GM21723 (cell line): Measurements from ENCODE around the gene SAG.
"Not testable (repeated sequence)": the region's sequence is repeated elsewhere in the genome, so short reads cannot be mapped to it uniquely, and the experiment has no call there.

ENCODE experiments used
- ATAC-seq: cut with Tn5 transposase; IDR thresholded peaks from one replicate; pipeline ENCODE4 v1.9.1; 2021; ENCODE audit warnings: mild to moderate bottlenecking, moderate library complexity; ENCODE audit not compliant: unreplicated experiment

Gene SAG

DNA sequence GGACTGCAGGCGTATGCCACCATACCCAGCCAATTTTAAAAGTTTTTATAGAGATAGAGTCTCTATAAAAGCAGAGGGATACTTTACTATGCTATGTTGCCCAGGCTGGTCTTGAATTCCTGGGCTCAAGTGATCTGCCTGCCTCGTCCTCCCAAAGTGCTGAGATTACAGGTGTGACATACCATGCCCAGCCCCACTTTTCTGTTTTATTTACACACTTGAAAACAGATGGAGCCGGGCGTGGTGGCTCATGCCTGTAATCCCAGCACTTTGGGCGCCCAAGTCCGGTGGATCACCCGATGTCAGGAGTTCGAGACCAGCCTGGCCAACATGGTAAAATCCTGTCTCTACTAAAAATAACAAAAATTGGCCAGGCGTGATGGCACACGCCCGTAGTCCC is 67.2 kb downstream of the SAG start:
- not testable (repeated sequence) for ATAC-seq

DNA sequence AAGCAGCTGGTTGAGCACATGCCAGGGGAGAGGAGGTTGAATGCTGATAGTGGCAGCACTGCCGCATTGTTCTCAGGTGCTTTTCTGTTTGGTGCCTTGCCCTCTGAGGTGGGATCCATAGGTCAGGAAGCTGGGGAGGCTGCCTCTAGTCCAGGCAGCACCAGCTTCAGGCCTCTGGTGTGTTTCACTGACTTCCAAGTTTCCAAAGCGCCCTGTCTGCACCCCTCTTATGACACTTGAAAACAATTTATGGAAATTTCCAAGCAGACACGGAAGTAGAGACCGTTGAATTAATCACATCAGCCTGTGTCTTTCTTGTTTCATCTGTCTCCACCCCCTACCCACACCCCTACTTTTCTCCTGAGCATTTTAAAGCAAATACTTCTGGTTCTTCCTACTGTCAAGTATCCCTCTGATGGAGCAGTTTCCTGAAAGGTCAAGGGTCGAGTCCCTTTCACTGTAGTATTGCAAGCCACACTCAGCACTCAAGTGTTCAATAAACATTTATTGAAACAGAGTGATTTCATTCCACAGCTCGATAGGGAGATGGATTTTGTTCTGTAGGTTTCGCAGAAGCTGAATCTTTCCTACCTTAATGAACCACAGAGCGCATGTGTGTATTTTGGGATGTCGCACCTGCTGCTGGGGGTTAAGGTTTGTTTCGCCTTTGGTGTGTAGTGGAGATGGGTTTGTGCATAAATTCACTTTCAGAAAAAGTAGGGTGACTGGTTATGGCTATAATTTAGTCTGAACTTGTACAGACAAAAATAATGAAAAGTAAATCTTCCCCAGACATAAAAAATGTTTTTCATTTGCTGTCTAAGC is 68.1 kb downstream of the SAG start:
- no peak for ATAC-seq

DNA sequence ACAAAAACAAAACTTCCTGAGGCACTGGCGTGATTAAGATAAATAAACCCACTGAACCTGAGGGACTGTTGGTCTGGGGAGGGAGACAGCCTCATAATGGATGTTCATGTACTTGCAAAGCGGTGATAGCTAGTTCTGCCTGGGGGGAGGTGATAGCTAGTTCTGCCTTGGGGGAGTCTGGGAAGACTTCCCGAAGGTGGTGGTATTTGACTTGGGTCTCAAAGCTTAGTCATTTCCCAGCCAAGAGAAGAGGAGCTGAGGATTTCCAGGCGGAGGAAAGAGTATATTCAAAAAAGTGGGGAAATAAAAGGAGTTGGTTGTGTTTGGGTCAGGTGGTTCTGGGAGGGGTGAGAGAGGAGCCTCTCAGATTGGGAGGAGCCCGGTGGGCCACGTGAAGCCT is 71.4 kb downstream of the SAG start:
- ATAC-seq = no peak

DNA sequence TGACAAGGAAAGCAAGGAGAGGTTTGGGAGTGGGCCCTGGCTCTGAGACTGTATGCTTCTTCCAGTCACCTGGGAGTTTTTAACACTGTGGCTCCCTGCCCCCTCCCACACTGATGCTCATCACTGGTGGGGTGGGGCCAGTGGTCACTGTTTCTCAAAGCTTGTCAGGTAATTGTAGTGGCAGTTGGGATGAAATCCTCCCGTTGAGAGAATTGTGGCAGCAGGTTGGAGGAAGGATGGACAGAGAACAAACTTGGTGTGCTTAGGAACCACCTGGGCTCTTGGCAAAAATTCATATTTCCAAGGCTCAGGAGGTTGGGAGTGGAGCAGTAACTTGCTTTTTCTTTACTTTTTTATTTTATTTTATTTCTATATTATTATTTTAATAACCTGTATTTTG is 71.8 kb downstream of the SAG start:
- no peak for ATAC-seq

DNA sequence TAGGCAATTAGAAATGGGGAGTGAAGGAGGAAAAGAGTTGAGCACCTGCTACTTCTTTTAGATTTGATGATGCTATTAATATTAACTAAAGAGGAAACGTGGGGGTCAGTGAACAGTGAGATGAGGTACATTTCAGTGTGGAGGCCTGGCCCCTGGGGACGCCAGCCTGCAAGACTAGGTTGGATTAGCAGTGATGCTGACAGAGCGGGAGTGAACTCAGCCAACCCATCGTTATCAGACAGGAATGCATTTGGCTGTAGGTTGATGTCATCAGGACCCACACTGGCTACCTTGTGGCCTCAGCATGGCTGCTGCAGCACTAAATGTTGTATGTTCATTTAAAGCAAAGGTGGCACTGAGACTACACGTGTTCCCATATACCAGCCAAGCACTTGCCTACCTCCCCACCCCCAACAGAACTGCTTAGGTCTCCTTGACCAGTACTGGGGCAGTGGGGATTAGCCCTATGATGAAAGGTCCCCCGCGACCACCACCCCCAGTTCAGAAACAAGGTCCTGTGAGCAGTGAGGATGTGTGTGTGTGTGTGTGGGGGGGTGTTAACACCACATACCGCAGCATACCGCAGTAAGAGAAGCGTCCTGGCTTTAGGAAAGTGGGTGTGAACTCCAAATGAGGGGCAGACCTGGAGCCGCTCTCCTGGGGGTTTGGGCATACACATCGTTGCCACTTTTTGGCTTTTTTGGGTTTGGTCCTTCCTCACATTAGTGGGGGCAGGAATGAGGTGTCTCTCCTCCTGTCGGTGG is 72.7 kb downstream of the SAG start:
- ATAC-seq = no peak

DNA sequence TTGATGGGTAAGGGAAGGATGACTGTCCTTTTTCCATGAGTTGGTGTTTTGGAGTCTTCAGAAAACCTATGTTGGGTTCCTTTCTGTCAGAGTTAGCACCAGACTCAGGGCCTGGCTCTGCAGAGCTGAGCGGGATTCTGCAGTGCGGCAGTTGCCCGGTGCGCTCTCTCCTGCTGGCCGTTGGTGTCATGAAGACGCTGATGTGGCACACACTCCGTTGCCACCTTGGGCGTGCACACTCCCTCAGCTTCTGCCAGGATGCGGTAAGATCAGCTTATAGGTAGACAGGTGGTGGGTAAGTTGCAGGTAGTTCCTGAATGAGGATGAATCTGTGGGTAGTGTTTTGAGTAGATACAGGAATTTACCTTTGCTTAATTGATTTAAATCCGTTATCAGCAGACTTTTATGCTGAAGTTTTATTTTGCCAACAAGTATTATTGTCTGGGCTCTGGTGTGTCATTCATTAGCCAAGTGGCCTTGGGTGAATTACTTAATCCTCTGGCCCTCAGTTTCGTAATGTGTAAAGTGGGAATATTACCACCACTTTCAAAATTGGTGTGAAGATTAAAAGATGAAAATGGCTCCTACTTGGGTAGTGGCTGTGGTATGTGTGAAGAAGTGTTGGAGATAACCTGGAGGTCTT is 73.5 kb downstream of the SAG start:
- ATAC-seq = no peak

DNA sequence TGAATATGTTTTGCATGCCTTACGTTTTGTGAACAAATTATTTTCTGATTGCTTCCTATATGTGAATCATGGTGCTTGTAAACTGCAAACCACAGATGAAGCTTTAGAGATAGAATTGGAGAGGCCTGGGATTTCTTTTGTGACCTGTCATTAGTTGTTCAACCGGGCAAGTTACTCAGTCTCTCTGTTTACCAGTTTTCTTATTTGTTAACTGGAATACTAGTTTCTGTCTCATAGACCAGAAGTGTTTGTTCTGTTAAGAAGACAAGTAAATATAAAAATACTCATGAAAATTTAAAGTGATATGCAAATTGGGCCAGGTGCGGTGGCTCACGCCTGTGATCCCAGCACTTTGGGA is 74.0 kb downstream of the SAG start:
- no peak for ATAC-seq

DNA sequence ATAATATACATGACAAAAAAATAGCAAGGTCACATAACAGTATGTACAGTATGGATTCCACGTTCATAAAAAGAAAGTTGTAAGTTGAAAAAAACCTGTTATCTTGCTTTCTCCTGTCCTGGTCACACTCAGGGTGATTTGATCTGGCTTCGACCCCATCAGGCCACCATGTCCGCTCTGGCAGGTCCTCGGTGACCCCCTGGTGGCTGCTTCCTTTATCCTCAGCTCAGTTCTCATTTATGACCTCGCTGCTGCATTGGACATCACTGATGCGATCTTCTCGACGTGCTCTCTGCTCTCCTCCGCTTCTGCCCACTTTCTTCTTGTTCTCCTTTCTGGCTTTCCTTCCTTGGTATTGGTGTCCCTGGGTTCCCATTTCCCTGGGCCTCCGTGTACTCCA is 76.4 kb downstream of the SAG start:
- ATAC-seq = no peak

DNA sequence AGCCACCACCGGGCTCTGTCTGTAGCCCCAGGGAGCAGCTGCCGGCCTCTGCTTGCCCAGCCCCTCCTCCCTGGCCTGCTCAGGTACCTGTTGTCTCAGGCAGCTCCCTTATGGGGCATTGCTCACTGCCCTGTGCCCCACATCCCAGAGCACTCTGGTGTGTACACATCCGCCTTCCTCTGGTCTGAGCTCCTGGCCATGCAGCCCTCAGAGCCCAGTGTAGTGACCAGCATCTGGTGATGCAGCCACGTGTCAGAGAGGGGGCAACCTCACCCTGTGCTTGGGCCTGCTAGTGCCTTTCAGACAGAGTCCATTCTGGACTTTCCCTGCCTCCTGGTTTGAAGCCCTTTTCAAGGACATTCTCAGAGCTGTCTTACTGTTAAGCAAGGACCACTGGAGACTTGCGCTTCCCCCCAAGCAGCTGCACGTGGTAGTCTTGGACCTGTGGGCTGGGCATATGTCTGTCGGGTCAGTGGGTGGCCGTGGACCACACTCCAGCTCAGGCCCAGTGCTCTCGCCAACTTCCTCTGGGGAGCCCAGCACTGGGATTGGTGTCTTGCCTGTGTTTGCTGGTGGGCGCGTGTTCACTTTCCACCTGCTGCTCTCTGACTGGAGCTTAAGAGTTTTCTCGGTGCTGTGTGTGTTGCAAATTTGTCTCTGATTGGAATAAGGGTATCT is 77.3 kb downstream of the SAG start:
- peak; percentile 5 for ATAC-seq

DNA sequence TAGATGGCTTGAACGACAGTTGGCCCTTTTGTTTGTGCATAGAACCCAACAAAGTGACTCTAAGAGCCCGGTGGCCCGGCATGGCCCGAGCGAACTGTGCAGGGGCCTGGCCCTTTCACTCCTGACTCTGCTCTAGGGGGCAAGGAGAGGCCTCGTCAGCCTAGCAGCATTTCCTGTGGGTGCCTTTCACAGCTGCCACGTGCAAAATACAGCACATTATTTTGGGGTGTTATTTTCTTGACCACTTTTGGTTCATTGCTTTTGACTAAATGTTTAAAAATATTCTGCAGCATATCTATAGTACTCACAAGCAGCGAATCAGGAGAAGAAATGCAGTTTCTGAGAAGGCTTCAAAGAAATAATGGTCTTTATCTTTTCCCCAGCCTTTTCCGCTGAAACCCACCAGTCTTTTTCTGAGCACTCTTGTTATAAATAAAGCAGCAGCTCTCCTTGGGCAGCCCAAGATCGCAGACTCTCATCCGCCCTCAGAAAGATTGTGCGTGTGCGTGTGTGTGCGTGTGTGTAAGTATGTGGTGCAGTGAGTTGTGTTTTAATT is 78.0 kb downstream of the SAG start:
- ATAC-seq = peak; percentile 73

DNA sequence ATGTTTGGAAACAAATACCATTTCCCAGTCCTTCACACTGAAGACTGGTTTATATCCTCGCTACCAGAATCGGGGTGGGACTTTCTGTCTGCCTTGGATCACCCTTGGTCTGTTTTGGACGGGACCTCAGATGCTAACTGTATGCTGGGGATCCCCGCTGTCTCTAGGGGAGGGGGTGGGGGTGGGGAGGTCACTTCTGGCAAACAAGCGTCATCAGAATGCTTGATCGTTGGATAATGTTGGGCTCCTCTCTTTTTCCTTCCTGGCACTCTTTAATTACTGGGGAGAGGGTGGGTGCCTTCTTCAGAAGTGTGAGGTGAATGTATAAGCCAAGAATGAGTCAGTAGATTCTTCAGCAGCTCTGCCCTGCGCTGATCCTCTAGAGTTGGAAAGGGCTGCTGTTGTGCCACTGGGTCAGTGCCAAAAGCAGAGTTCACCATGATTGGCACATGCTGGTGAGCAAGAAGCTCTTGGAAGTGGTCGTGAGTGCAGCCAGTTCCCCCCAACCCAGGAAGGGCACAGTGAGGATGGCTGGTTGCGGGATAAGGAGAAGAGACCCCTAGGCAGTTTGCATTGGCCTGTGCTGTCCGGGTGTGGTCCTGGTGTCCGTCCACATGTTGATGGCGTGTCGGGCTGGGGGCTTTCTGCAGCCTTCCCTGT is 78.9 kb downstream of the SAG start:
- no peak for ATAC-seq

DNA sequence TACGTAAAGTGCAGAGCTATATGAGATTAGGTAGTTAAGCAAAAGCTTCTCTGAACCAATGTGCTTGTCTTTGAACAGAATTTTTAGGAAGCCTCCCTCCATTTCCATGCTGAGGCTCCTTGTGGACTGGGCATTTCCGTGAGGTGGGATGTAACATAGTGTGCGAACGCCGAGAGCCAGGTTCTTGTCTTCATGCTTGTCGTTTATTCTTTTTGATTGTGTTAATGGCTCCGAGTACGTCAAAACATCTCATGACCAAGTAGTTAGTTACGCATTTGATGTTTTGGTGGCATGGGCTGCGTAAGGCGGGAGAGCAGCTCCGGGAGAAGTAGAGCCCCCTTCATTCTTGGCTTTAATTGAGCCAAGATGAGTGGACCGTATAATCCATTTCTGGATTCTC is 79.6 kb downstream of the SAG start:
- ATAC-seq = no peak

DNA sequence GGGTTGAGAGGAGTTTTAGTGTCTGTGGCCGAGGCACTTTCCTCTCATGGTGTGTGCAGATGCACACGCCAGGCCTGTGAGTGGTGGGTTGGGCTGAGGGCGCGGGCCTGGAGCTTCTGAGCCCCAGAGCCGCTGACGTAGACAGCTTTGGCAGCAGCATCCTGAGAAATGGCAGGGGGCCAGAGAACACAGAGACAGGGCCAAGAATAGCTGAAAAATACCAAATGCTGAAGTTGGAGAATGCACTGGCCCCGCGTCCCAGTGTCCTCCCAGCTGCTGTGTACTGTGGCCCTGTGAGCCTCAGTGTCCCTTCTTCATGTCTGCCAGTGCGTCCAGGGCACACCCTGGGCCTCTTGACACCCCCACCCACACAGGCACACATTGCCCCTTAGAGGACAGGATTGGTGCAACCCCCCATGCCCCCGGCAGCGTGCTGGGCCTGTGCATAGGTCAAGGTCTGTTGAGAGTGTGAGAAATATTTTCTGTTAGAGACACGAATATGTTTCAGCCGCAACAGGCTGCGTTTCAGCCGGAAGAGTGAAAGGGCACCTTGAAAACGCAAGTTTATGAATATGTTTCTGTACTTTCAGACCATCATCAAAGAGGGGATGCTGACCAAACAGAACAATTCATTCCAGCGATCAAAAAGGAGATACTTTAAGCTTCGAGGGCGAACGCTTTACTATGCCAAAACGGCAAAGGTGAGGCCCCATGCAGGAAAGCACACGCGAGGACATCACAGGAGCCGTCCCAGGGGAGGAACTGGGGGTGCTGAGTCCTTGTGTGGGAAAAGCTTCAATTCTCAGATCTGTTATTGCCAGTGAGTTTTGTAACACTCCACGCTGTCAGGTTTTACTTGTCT is 80.3 kb downstream of the SAG start:
- ATAC-seq = no peak

DNA sequence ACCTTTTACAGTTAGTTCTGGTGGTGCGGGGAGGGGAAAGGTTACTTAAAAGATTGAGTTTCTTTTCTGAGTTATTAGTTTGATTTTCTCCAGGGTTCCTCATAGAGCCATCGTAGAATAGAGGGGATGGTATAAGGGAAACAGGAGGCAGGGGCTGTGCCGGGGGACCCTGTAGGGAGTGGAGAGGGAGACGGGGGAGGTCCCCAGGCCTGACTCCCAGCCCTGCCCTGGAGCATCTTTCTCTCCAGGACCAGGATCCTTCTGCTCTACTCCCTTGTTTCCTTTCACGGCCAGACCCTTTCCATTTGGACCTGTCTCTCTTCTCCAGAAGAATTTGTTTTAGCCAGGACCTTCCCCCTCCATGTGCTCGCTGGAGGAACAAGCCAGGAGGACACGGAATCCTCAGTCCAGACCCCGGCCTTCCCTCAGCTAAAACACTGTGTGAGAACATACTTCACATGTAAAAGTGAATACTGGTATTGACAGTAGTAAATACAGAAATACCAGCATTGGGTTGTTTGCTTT is 82.0 kb downstream of the SAG start:
- no peak for ATAC-seq

DNA sequence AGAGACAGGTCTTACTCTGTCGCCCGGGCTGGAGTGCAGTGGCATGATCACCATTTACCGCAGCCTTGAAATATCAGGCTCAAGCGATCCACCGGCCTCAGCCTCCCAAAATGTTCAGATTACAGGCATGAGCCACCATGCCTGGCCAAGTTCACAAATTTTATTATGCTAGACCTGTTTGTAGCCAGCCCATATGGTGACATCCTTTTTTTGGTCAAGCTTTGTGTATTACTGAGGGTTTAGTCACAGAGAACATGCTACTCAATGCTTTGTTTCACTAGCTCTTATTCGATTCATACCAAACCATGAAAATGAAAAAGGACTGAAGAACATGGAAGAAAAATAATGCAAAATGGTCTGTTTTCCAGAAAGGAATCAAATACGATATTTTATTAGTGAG is 88.1 kb downstream of the SAG start:
- no peak for ATAC-seq
